Sigmoid colon (tissue), 4 donors: ENCODE results near the gene ITPK1.

Experiments used
- EP300 ChIP-seq, 4 donors: sonication (generic); formaldehyde crosslinking; IDR thresholded peaks; one replicate each; pipeline ENCODE4 v1.6.1; 2017; ENCODE audit warnings: antibody characterized with exemption in 4 of 4
- POLR2A ChIP-seq, 2 donors: fragments of 450-650 bp; IDR thresholded peaks; one replicate each; pipeline ENCODE4 v1.6.1; 2016; ENCODE audit warnings: antibody characterized with exemption in 2 of 2, mild to moderate bottlenecking in 2 of 2, moderate library complexity in 2 of 2
- TF ChIP-seq, protein P1 (sequence below), 4 experiments: fragments of 450-650 bp in 3 of 4; fragments of 200-600 bp in 1 of 4; IDR thresholded peaks; one replicate each; pipeline ENCODE4 v1.5.1; 2016 to 2019; ENCODE audit warnings: antibody characterized with exemption in 4 of 4, mild to moderate bottlenecking in 3 of 4, moderate library complexity in 2 of 4

DNA sequence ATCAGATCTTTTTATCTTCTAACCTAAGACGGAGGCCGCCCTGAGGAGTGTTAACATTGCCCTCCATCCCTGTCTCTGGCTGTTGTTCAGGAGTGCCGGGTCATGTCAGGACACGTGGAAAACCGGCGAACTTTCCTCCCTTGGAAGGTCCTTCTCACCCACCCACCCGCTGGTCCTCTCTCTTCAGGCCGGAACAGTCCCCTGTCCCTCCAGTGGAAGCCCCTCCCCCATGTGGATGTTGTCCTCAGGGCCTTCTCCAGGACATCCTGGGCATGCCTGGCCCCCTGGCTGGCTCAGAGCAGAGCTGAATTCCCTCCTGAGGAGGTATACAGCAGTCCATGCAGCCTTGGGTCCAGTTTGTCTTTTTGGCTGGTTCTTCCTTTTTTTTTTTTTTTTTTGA, 20.3 kb upstream of the ITPK1 start:
- TF ChIP-seq, protein P1, sequence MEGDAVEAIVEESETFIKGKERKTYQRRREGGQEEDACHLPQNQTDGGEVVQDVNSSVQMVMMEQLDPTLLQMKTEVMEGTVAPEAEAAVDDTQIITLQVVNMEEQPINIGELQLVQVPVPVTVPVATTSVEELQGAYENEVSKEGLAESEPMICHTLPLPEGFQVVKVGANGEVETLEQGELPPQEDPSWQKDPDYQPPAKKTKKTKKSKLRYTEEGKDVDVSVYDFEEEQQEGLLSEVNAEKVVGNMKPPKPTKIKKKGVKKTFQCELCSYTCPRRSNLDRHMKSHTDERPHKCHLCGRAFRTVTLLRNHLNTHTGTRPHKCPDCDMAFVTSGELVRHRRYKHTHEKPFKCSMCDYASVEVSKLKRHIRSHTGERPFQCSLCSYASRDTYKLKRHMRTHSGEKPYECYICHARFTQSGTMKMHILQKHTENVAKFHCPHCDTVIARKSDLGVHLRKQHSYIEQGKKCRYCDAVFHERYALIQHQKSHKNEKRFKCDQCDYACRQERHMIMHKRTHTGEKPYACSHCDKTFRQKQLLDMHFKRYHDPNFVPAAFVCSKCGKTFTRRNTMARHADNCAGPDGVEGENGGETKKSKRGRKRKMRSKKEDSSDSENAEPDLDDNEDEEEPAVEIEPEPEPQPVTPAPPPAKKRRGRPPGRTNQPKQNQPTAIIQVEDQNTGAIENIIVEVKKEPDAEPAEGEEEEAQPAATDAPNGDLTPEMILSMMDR (IDR thresholded peaks at IDR 0.05) = no peak
- TF ChIP-seq POLR2A (IDR thresholded peaks at IDR 0.05) (no peak), EP300 (IDR thresholded peaks at IDR 0.05) (no peak)
